RPMI8226 (cell line): ENCODE results near the gene TMC6.

Experiments
- DNase-seq: peaks from one replicate; pipeline ENCODE4 v3.0.0-alpha.2; 2015

The TMC6 gene

GRCh38 chr17:78134899-78135385, 6.4 kb upstream of the TMC6 start:
- no peak for DNase-seq

- DNase-seq, result peak; percentile 59
These were observed 5.7 kb upstream of the TMC6 start for GRCh38 chr17:78133971-78134898.

DNA sequence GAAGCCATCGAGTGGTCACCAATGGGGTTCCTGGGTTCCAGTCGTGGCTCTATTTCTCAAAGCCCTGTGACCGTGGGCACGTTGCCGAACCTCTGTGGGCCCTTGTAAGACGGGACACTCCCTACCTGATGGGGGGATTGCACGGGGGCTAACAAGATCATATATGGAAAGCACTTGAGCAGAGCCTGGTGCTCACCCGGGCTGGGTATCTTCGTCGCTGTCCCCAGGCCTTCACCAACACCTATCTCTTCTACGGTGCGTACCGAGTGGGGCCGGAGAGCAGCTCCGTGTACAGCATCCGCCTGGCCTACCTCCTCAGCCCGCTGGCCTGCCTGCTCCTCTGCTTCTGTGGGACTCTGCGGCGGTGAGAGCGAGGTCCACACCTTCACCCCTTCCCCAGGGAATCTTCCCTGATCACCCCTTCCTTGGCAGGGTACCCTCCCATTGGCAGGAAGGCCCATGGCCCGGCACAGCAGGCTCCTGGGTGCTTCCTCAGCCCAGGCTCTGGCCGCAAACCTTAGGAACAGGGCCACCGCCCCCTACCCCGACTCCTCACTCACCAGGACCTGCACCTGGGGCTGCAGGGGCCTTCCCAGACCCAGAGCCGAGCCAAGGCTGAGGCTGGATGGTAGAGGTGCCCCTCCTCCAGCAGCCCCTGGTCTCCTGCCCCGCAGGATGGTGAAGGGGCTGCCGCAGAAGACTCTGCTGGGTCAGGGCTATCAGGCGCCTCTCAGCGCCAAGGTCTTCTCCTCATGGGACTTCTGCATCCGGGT, 4.8 kb upstream of the TMC6 start:
- DNase-seq, result no peak

- no peak for DNase-seq
These were observed 4.2 kb upstream of the TMC6 start for GRCh38 chr17:78132767-78133178.

- DNase-seq, result peak; percentile 86
These were observed 3.6 kb upstream of the TMC6 start for GRCh38 chr17:78132084-78132676.

GRCh38 chr17:78131172-78132083, 2.9 kb upstream of the TMC6 start:
- DNase-seq, result peak; percentile 65

GRCh38 chr17:78130437-78131101, 2.0 kb upstream of the TMC6 start, which contains the start of gene TMC8:
Gene TMC8 (plus strand): TSS chr17:78130771. CDS start chr17:78131589, 818 bp downstream.
- peak; percentile 90 for DNase-seq

- DNase-seq, result no peak
These were observed 1.5 kb upstream of the TMC6 start for GRCh38 chr17:78130090-78130436.

- DNase-seq, result peak; percentile 39
These were observed 965 bp upstream of the TMC6 start for GRCh38 chr17:78129351-78130089.

- DNase-seq, result peak; percentile 45
These were observed 536 bp downstream of the TMC6 start for GRCh38 chr17:78127888-78128550.

- DNase-seq, result peak; percentile 89
These were observed 1.2 kb downstream of the TMC6 start for GRCh38 chr17:78127239-78127887.

DNA sequence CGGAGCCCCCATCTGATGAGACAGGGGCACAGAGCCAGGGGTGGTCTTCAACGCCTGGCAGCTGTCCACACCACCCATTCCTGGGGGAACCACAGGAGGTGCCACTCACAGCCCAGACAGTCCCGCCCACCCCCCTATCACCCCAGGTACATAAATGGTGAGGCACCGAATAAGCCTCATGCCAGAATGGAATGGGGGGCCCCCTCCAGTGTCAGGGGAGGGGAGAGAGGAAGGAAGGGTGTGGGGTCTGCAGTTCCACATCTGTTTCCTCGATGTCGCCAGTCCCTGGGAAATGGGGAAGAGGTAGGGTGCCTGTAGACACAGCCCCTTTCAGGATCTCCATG, 1.7 kb downstream of the TMC6 start:
- DNase-seq, result no peak

DNA sequence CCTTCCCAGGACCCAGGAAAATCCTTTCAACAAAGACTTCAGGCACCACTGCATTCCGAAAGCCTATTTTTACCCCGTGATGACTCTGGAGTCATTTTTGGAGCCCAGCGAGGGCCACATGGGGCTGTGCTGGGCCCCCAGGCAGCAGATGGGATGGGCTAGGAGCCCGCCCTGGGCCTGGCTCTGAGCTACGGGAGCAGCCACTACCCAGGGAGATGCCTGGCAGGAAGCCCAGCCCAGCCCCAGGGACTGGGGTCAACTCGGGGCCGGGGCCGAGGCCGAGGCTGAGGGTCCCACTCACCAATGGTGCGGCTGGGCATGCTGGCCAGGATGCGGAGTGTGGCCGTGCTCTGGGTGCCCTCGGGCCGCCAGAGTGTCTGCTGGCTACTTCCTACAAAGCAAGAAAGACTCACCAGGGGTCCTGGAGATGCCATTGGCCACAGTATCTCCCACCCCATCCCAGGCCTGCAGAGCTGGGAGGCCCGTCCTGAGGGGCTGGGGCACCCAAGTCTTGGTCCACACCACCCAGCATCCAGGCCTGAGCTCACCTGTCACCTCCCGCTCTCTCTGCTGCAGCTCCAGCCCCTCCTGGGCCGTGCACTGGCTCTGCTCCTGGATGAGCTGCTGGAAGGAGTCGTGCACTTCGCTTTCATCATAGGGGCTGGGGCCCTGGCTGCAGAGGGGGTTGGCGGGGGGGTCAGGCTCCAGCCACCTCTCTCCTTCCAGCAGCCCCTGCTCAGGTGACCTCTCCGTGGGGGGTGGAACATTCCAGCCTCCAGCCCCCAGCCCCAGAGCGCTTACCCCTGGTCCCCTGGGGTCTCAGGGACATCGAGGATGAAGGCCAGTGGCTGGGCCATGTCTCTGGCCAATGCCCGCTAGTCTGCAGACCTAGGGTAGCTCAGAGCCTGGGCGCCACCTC, 2.3 kb downstream of the TMC6 start:
- DNase-seq, result no peak

DNA sequence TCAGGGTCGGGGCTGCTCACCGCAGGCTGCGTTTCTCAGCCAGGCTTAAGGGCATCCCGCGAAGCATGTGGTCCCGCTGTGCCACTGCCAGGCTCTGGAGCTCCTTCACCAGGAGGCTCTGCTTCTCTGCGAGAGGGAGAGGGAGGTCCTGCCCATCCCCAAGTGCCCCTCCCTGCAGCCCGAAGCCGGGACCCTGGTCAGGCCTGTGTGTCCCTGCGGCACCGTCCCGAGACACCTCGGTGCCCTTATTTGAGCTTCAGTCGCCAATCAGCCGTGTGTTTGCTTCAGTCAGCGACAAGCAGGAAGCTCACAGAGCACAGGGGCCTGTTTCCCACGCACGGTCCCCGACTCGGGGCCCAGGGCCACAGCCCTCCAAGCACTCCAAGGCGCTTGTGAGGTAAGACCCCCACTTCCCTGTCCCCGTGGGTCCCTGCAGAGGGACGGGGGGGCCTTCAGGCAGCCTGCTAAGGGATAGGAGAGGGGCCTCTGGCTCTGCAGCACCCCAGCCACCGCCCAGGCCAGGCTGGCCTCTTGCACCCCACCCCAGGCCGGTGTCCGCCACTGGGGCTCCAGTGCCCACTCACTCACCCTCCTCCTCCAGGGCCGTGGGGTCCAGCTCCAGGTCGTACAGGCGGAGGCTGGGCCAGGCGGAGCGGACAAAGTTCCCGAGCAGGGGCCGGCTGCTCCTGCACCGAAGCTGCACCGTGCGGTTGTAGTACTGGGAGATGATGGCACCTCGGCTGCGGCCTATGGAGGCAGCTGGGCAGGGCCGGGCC, 3.2 kb downstream of the TMC6 start:
- DNase-seq, result no peak

DNA sequence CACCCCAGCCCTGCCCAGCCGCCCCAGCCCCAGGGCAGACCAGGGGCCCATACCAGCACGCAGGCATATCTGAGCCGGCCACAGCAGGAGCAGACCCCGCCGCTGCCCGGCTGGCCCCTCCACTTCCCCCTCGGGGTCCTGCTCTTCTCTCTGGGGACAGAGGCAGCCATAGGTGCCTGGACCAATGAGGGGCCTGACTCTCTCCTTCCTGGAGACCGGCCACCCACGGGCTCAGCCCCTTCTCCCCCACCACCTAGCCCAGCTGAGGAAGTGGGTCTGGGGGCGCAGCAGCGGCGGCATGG, 3.8 kb downstream of the TMC6 start:
- no peak for DNase-seq

DNA sequence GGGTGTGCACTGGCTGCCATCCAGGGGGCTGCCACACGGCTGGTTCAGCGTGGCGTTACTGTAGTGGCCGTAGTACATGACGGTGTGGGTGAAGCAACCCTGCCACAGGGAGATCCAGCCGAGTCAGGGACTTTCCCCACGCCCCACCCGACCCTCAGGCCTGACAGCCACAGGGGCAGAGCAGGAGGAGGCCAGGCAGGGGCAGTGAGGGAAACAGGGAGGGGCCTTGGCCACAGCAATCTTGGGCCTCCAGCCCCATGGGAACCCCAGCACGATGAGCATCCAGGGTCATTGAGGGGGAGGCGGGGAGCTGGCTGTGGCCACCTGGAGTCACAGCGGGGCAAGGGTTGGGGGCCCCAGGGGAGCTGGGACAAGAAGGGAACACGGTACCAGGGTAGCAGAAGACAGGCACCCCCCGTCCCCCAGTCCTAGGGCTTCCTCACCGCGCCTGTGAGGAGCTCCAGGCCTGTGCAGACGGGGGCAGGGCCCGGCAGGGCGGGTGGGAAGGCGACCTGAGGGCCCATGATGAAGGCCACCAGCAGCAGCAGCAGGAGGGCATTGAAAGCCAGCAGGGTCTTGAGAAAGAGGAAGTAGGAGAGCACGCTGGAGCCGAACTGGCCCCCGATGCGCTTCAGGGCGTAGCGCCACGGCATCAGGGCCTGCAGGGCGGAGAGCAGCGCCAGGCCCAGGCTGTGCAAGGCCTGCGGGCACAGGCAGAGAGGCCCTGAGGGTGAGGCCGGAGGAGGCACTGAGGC, 4.3 kb downstream of the TMC6 start:
- no peak for DNase-seq

- no peak for DNase-seq
These were observed 5.2 kb downstream of the TMC6 start for GRCh38 chr17:78123258-78123929.
